GM10266 (cell line): ENCODE results near the gene OR4F15.

Source experiments
- DNase-seq: peaks from one replicate; pipeline ENCODE4 v3.0.0; 2012; ENCODE audit errors: extremely low spot score
- CTCF ChIP-seq: IDR thresholded peaks from 2 replicates; pipeline ENCODE4 v1.5.1; 2012; ENCODE audit warnings: mild to moderate bottlenecking, low read depth; ENCODE audit not compliant: control insufficient read depth, insufficient read depth; ENCODE audit errors: missing control alignments

OR4F15 gene

GRCh38 chr15:101803209-101803608 lies 8.8 kb upstream of the OR4F15 start, which contains the start of gene OR4F6:
Gene OR4F6 (plus strand): TSS chr15:101803509. CDS start chr15:101805720, 2,211 bp downstream.
- TF ChIP-seq CTCF: no peak
- no peak for DNase-seq

GRCh38 chr15:101803676-101804075 lies 8.3 kb upstream of the OR4F15 start:
- DNase-seq: no peak
- no peak for TF ChIP-seq CTCF

- TF ChIP-seq CTCF: no peak
- DNase-seq: no peak
These were observed 7.6 kb upstream of the OR4F15 start for GRCh38 chr15:101804375-101804774.

GRCh38 chr15:101804941-101805340 lies 7.1 kb upstream of the OR4F15 start:
- no peak for TF ChIP-seq CTCF
- DNase-seq: no peak

GRCh38 chr15:101805605-101806345 lies 6.2 kb upstream of the OR4F15 start:
- no peak for DNase-seq
- TF ChIP-seq CTCF: no peak

GRCh38 chr15:101807345-101807945 lies 4.6 kb upstream of the OR4F15 start:
- no peak for DNase-seq
- TF ChIP-seq CTCF: no peak

- TF ChIP-seq CTCF: no peak
- DNase-seq: no peak
These were observed 3.8 kb upstream of the OR4F15 start for GRCh38 chr15:101808201-101808600.
